Epithelial cell of proximal tubule (primary cell): ENCODE measurements around the gene ORM1. TPM values are rescaled to one million over a fixed set of nuclear protein-coding genes. Genes with fewer than 3 reads are reported as not detected.

Experiments used
- DNase-seq: peaks from one replicate; pipeline ENCODE4 v3.0.0-alpha.2; 2011; ENCODE audit warnings: low read depth
- H3K4me3 ChIP-seq: 2 replicates; pipeline ENCODE4 v1.5.1; 2011; ENCODE audit warnings: low read depth, mild to moderate bottlenecking, low read length
- CTCF ChIP-seq: conservative IDR thresholded peaks from 2 replicates; pipeline ENCODE4 v1.5.1; 2012; ENCODE audit warnings: low read depth, mild to moderate bottlenecking, low read length
- total RNA-seq: library from RNA; depleted of rRNA; stranded (reverse); fragments of >200 nt; gene quantifications from 2 replicates; pipeline ENCODE4 v1.2.3, GENCODE V29; 2015

ORM1 gene
- total RNA-seq, 1 donor from 2014 or later, result not detected

GRCh38 chr9:114291886-114292590, 30.9 kb upstream of the ORM1 start:
- no peak overlapping the region for H3K4me3 ChIP-seq
- no peak for DNase-seq
- no peak for TF ChIP-seq CTCF

DNA sequence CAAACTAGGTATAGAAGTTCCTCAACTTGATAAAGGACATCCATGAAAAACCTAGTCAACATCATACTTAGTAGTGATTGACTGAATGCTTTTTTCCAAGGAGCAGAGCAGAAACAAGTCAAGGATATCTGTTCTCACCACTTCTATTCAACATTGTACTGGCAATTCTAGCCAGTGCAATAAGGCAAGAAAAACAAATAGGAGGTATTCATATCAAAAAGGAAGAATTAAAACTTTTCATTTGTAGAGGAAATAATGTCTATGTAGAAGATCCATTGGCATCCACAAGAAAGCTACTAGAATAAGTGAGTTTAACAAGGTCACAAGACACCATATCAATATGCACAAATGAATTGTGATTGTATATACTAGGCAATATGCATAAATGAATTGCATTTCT, 28.2 kb upstream of the ORM1 start:
- TF ChIP-seq CTCF, result no peak
- DNase-seq, result no peak
- no peak overlapping the region for H3K4me3 ChIP-seq

DNA sequence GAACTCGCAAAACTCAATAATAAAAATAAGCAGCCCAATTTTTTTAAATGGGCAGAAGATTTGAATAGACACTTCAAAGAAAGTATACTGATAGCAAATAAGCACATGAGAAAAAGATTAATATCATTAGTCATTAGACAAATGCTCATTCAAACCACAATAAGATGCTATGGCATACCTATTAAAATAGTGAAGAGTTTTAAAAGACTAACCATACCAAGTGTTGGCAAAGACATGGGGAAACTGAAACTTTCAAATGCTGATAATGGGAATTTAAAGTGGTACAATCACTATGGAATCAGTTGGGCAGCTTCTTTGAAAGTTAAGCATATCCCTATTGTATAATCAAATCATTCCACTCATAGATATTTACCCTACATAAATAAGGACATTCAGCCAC, 26.6 kb upstream of the ORM1 start:
- TF ChIP-seq CTCF, result no peak
- no peak for DNase-seq
- H3K4me3 ChIP-seq, result no peak overlapping the region

- TF ChIP-seq CTCF, result no peak
- no peak for DNase-seq
These were observed 23.4 kb upstream of the ORM1 start for GRCh38 chr9:114299286-114300152.

GRCh38 chr9:114300153-114300845, 22.6 kb upstream of the ORM1 start:
- no peak for TF ChIP-seq CTCF
- no peak overlapping the region for H3K4me3 ChIP-seq
- no peak for DNase-seq

More at GRCh38 chr9:114299286-114300152, 23.4 kb upstream of the ORM1 start:
- no peak overlapping the region for H3K4me3 ChIP-seq

GRCh38 chr9:114300846-114301797, 21.8 kb upstream of the ORM1 start:
- no peak overlapping the region for H3K4me3 ChIP-seq
- no peak for DNase-seq
- no peak for TF ChIP-seq CTCF
